NCI-H1417 treated with DMSO at 0.1 percent for 48 hours (cell line): ENCODE measurements around the gene WNK3.
"Not testable (repeated sequence)": the region's sequence is repeated elsewhere in the genome, so short reads cannot be mapped to it uniquely, and the experiment has no call there.

Experiments used
- DNase-seq: peaks from one replicate; lab custom pipeline; 2025; lab: John Stamatoyannopoulos, UW

WNK3 gene

DNA sequence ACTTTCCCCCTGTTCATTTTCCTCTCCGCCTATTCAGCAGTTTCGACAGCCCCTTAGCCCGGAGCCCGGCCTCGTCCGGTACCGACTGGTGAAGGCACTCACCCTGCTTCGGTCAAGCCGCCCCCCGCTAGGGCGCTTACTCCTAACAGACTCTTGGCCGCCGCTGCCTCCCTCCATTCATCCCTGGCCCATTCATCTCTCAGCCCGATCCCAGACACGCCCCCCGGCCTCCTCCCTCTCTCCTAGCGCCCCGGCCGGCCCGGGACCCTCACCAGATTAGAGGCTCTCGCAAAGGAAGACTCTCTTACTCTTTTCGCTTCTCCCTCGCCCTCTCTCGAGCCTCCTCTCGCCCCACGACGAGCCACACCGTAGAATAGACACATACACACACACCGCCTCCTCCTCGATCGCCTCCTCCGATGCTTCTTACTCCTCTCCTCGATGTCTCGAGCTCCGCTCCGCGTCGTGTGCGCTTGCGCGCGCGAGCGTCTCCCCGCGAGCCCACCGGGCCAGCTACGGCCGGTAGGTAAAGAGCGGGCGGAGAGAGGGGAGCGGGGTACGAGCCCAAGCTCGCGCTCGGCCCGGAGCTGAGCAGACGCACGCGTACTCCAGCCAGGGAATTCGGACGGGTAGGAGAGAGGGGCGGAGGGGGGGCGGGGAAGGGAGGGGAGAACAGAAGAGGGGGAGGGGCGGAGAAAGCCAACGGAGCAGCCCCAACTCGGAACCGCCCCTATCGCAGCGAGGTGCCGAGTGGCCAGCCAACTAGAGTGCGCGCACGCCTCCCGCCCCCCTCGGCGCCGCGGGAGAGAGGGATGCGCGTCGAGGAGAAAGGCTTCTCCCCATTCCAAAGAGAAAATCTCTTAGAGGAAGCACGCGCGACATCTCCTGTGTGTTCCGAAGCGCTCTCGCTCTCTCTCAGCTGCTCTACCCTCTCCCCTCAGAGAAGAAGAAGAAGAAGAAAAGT is at the start of gene WNK3:
TSS of gene WNK3 (minus strand) at position 633 of the 964 bp plus-strand sequence.
- DNase-seq = peak; percentile 32

DNA sequence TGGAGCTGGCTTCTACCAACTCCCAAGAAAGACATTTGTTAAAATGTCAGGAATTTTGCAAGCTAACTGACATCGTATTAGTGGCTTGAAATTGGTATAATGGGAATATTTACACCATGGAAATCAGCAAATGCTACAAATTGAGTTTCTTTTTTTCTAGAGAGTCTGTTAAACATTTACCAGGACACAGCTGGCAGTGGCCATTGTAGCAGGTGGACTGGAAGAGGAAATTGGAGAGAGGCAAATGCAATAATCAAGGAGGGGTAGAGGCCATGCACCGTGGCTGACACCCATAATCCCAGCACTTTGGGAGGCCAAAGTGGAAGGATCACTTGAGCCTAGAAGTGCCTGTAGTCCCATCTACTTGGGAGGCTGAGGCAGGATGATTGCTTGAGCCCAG is 49.4 kb upstream of the WNK3 start:
- no peak for DNase-seq

DNA sequence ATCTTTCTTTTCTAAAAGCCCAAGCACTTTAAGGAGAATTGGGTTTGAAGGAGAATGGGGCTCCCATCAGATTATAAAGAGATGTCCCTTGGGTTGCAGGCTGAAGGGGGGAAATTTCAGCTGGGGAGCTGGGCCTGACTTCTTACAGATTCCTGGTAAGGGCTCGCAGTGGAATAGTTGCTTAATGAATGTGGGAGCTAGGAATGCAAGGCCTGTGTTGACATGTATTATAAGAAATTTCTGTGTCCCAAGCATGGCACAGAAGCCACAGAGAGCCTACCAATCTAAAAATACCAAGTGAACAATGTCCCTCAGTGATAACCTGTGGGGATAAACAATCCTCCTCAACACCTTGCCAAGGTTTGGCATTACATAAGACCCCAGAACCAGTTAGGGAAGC is 39.3 kb upstream of the WNK3 start:
- DNase-seq = no peak

DNA sequence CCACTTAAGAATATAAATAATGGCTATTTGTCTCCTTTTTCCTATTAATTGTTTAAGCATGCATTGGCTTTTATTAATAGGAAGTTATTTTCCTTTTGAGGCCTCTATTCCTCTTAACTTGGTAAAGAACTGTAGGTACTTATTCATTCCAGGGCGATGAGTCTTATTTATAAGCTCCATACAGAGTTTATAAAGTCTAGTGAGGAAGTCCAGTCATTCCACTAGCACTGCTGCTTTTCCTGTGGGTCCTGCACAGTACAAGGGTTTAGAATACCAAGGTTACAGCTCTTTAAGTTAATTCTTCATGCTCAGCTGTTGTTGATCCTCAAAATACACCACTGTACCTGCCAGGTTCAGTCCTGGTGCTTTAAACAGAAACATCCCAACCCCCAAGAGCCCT is 28.5 kb upstream of the WNK3 start:
- DNase-seq = no peak

DNA sequence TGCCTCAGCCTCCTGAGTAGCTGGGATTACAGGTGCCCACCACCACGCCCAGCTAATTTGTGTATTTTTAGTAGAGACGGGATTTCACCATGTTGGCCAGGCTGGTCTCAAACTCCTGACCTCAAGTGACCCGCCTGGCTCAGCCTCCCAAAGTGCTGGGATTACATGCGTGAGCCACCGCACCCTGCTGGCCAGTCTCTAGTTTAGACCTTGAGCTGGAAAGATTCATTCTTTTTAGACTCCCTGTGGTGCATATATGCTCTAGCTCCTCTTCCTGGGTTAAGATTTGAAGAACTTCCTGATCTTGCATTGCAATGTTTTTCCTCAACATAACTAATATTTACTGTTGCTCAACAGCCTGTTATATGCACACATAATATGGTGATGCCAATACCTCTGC is 26.8 kb upstream of the WNK3 start:
- not testable (repeated sequence) for DNase-seq

DNA sequence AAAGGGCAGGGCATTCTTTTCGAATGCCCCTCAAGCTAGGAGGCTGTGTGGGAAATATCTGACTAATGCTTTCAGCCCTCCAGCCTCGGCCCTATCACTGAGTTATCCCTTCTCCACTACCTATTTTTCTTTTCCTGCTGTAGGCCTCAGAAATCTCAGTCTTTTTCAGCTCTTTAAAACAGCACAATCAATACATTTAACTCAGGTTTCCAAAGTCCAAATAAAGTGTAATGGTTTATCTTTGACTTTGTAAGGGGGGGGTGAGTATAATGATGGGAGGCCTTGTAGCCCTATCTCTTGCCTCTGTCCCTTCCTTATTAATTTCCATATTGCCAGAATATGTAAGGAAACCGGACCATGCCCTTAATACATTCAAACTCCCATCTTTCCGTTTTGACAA is 1.6 kb upstream of the WNK3 start:
- no peak for DNase-seq

DNA sequence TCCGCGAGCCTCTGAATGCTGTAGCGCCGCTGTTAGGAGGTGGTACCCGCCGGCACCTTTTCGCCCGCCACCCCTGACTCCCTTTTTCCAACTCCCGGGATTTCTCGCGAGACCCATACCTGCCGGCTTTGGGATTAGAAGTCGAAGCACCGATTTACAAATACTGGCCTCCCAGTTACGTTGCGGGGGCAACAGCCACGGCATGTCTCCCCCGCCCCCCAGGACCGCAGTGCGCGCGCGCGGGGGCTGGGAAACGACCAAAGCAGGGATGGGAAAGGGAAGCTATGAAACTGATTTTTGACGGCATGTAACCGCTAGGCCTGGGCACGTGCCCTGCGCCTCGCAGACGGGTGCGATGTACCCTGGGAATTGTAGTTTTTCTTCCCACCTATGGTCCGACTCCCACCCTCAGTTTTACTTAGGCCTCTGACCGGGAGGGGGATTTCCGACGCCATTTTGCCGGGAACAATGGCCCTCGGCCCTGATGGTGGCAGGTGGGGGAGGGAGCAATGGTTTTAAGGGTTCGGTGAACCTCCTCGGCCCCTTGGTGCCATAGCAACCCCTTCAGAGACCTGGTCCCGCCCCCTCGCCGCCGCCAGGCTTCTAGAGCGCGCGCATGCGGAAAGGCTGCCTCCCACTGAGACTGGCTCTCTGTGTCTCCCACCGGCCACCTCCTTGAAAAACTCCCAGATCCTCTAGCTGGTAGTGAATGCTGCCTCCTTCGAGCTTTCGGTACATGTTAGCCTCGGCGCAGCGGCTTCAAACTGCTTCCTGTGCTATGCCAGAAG is 772 bp upstream of the WNK3 start:
- peak; percentile 69 for DNase-seq

DNA sequence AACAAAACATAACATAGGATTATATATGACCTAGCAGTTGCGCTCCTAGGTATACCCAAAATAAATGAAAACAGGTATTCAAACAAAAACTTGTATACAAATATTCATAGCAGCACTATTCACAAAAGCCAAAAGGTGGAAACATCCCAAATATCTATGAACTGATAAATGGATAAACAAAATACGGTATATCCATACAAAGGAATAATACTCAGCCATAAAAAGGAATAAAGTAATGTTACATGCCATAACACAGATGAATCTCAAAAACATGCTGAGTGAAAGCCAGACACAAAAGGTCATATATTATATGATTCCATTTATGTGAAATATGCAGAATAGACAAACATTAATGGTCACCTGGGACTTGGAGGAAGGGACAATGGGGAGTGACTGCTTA is 5.2 kb downstream of the WNK3 start:
- DNase-seq = no peak

DNA sequence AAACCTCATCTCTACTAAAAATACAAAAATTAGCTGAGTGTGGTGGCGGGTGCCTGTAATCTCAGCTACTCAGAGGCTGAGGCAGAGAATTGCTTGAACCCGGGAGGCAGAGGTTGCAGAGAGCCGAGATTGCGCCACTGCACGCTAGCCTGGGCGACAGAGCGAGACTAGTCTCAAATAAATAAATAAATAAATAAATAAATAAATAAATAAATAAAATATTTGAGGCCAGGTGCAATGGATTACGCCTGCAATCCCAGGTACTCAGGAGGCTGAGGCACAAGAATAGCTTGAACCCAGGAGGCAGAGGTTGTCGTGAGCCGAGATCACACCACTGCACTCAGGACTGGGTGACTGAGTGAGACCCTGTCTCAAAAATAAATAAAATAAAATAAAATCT is 20.5 kb downstream of the WNK3 start:
- not testable (repeated sequence) for DNase-seq

DNA sequence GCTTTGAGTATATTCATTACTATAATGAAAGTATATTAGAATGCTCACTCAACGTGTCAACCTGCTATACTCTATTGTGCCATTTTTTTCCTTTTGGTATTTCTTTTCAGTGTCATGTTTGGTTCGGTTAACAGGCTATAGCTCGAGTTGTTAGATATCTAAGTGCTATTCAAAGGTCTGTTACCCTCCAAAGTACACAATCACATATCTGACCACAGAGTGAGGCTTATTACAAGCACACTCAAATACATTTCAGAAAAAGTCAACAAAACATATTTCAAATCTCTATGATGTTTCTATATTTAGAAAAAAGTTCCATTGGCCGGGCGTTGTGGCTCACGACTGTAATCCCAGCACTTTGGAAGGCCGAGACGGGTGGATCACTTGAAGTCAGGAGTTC is 32.8 kb downstream of the WNK3 start:
- DNase-seq = no peak

DNA sequence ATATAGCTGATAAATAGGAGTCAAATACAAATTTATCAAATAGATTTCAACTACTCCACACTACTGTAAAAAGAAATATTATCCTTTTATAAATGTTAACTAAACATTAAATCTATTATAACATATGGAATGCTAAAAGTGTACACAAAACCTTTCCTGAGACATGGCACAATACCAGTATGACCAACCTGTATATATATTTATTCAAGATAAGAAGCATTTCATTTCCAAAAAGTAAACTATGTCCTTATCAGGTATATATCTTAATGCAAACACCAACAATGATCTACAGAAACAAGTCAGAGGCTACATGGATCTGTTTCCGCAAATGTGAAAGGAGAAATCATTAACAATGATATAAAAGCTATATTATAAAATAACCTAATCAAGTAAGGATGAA is 37.8 kb downstream of the WNK3 start:
- no peak for DNase-seq

DNA sequence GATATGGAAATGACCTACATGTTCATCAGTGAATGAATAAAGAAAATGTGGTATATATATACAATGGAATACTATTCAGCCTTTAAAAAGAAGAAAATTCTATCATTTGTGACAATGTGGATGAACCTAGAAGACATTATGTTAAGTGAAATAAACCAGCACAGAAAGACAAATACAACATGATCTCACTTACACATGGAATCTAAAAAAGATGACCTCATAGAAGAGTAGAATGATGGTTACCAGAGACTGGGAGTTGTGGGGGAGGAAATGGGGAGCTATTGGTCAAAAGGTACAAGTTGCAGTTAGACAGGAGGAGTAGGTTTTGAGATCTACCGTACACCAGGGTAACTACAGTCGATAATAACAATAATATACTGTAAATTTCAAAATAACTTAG is 51.5 kb downstream of the WNK3 start:
- DNase-seq = no peak

DNA sequence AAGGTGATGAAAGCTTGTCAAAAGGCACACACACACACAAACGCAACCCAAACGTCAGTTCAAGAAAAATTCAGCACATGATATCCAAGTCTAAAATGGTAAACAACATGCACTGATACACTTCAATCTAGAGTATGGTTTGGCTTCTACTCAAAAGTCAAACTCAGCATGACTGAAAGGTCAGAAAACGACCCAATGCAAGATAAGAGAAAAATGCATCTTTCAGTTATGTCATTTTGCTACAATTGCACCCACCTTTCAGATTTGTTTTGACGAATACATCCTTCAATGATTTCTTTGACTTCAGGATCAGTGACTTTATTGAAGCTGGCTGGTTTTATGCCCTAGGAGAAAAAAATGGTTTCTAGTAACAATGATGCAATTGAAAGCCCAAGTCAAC is 56.3 kb downstream of the WNK3 start:
- no peak for DNase-seq

DNA sequence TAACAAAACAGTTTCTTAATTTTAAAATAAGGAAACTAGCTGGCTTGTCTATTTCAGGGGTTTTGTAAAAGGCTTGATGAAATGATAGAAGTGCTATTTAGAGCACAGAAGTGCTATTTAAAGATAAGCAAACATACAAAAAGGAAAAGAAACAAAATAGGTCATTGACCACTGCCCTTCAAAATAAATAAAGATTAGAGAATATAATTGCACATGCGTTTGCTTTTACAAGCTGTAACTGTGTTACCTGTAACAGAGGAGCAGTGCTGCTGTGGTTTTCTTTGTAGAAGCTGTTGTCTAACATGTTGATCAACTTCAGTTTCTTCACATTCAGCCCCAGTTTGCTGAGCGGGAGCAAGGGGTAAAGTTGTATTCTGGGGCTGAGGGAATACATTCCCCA is 63.5 kb downstream of the WNK3 start:
- no peak for DNase-seq

DNA sequence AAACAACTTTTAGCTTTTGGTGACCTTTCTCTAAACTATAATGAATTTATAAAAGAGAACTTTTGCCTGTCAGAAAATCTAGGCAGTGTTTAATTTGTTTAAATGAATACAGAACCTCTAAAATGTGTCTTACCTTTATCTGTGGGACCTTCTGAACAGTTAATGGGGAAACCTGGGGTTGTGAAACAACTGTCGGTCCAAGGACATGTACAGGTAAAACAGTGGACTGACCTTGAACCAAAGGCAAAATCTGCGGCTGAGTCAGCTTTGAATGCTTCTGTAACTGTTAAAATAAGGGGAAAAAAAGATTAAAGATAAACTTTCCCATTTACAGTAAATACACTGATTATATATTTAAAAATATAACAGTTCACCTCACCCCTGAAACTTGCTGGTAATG is 65.1 kb downstream of the WNK3 start:
- no peak for DNase-seq

DNA sequence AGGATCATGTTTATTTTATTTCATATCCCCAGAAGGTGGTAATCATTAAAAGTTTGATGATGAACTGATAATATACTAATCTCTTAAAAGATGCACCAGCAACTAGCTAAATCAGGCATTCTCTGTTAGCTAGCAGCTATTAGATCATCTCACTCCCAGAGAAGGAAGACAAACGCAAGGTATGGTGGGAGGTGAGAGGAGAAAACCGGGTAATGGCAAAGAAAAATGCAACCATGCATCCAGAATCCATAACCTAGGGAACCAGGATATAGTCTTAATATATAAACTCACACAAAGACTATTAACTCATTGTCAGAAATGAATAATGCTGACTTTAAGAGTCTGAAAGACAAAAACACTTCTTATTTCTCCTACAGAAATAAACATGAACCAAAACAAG is 66.1 kb downstream of the WNK3 start:
- DNase-seq = no peak

DNA sequence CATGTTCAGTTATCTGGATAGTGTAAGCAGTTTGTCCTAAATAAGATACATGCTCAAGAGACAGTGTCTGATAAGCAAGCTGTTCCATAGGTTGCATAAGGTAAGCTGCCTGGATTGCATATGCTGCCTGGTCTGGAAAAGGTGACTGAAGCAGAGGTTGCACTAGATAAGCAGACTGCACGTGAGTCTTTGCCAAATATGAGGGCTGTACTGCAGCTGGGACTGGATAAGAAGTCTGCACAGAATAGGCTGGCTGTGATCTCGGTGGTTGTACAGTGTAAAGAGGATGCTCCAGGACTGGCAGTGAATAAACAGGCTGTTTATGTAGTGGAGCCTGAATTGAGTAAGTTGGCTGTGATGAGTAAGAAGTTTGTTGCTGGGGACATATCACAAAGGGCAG is 68.9 kb downstream of the WNK3 start:
- DNase-seq = no peak

DNA sequence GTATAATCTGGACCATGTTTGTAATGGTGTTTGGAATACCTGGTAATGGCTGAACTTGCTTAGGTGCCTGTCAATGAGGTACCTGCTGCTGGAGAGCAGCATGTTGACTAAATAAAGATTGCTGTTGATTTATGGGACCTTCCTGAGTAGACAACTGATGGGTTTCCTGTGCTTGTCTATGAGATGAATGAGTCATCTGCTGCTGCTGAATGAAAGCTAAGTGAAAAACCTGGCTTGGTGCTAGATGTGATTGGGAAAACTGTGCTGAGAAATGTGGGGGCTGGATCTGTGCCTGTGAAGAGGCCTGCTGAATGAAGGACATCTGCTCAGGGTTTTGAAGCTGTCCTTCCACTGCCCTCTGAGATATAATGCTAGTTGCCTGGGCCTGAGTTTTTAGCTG is 69.6 kb downstream of the WNK3 start:
- DNase-seq = no peak

DNA sequence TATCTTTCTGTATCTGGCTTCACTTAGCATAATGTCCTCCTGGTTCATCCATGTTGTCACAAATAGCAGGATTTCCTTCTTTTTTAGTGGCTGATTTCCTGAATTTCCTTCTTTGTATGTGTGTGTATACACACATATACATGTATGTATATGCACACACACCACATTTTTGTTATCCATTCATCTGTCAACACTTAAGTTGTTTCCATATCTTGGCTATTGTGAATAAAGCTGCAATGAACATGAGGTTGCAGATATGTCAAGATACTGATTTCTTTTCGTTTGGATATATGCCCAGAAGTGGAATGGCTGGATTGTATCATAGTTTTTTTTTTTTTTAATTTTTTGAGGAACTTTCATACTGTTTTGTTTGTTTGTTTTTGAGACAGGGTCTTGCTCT is 76.2 kb downstream of the WNK3 start:
- DNase-seq = no peak

DNA sequence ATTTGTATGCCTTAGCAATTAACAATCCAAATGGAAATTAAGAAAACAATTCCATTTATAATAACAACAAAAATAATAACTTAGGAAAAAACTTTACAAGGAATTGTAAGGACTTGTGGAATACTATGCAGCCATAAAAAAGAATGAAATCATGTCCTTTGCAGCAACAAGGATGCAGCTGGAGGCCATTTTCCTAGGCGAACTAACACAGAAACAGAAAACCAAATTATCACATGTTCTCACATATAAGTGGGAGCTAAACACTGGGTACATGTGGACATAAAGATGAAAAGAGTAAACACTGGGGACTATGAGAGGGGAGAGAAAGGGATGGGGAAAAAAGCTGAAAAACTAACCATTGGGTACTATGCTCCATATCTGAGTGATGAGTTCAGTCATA is 77.4 kb downstream of the WNK3 start:
- no peak for DNase-seq

DNA sequence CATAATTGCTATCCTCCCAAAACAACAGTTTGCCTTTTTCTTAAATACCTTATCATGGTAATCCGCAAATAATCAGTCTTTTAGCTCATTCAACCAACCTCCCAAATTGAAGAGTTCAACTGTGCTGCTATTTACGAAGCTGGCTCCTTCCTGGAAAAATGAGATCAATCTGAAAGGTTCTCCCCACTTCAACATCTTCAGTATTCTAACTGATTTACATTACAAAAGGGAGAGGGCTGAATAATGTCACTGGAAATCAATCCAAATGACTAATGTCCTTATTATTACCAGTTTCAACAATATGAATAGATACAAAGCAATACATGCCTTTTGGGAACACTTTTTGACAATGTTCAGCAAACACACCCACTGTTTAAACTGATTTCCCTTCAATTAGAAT is 86.2 kb downstream of the WNK3 start:
- DNase-seq = no peak

DNA sequence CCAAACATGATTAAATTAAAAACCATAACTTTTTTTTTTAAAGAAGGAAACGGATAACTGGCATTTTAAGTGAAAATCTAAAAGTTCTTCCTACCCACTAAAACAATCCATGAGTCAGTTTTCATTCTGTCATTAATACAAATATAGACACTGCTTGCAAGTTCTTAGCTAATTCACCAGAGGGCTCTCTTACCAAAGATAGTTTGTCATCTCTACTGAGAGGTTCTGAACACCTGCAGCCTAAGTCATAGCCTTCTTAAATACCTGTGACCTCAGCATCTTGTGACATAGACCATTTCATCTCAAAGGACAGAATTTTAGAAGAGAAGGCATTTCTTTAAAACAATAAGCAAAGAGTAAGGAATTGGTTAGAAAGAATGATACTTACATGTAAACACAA is 109.5 kb downstream of the WNK3 start:
- no peak for DNase-seq

DNA sequence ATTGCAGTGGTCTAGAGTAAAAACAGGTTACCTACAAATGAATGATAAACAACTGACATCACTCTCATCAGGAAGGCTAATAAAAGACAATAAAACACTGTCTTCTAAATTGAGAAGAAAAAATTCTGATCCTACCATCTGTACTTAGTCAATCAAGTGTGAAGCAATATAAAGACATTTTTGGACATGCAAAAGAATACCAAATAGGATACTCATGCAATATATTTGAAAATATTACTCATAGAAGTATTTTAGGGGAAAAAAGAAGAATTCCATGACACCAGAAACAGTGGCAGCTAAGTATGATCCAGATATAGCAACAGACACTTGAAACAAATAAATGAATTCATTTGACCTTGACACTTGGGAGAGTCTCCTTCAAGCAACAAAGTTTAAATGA is 111.0 kb downstream of the WNK3 start:
- no peak for DNase-seq
